Liver (tissue), 9 donors: Measurements from ENCODE around the gene VEGFA. TPM values are rescaled to one million over a fixed set of nuclear protein-coding genes. Genes with fewer than 3 reads are reported as not detected.

Experiments
- DNase-seq: peaks from one replicate; pipeline ENCODE4 v3.0.0-alpha.2; 2017; ENCODE audit warnings: low spot score
- H3K27ac ChIP-seq, 2 donors: one replicate each; pipeline ENCODE4 v1.7.0; 2013; ENCODE audit warnings: inconsistent platforms in 2 of 2, low read length in 2 of 2, control low read depth in 1 of 2, low read depth in 1 of 2, mild to moderate bottlenecking in 1 of 2
- H3K27me3 ChIP-seq, 4 donors: one replicate each; pipeline versions ENCODE4 v1.6.1 to v1.7.0; 2013; ENCODE audit warnings: low read length in 3 of 4, inconsistent platforms in 1 of 4, mild to moderate bottlenecking in 1 of 4, moderate library complexity in 1 of 4; ENCODE audit not compliant: control insufficient read depth in 4 of 4, insufficient read depth in 4 of 4
- H3K36me3 ChIP-seq, 4 donors: one replicate each; pipeline versions ENCODE4 v1.6.1 to v1.7.0; 2013; ENCODE audit warnings: low read length in 3 of 4, mild to moderate bottlenecking in 3 of 4, low read depth in 1 of 4, moderate library complexity in 1 of 4; ENCODE audit not compliant: control insufficient read depth in 4 of 4, insufficient read depth in 3 of 4
- H3K4me1 ChIP-seq, 4 donors: one replicate each; pipeline versions ENCODE4 v1.6.1 to v1.7.0; 2013; ENCODE audit warnings: low read length in 3 of 4, mild to moderate bottlenecking in 3 of 4, moderate library complexity in 1 of 4; ENCODE audit not compliant: control insufficient read depth in 4 of 4, insufficient read depth in 4 of 4
- H3K4me3 ChIP-seq, 3 donors: one replicate each; pipeline versions ENCODE4 v1.6.1 to v1.7.0; 2013; ENCODE audit warnings: low read length in 3 of 3, control low read depth in 1 of 3, low read depth in 1 of 3, mild to moderate bottlenecking in 1 of 3
- H3K9ac ChIP-seq, 2 donors: one replicate each; pipeline ENCODE4 v1.7.0; 2013; ENCODE audit warnings: low read length in 2 of 2, mild to moderate bottlenecking in 2 of 2, moderate library complexity in 2 of 2, control low read depth in 1 of 2, low read depth in 1 of 2
- H3K9me3 ChIP-seq, 4 donors: one replicate each; pipeline versions ENCODE4 v1.6.1 to v1.7.0; 2013; ENCODE audit warnings: low read length in 3 of 4; ENCODE audit not compliant: control insufficient read depth in 4 of 4
- ATF3 ChIP-seq: IDR thresholded peaks from 2 replicates; pipeline ENCODE4 v1.6.1; 2016; ENCODE audit warnings: antibody characterized with exemption
- CTCF ChIP-seq: fragments of 150-350 bp; IDR thresholded peaks from 2 replicates; pipeline ENCODE4 v1.5.1; 2017; ENCODE audit warnings: improper control_type of control experiment, low read depth, low read length; ENCODE audit not compliant: missing input control
- EGR1 ChIP-seq, 2 donors: IDR thresholded peaks; 2 replicates each; pipeline ENCODE4 v1.6.1; 2016 to 2018; ENCODE audit warnings: antibody characterized with exemption in 2 of 2, low read depth in 2 of 2
- FOXA1 ChIP-seq: IDR thresholded peaks from 2 replicates; pipeline ENCODE4 v1.6.1; 2016; ENCODE audit warnings: antibody characterized with exemption
- FOXA2 ChIP-seq: IDR thresholded peaks from 2 replicates; pipeline ENCODE4 v1.6.1; 2016; ENCODE audit warnings: antibody characterized with exemption
- GABPA ChIP-seq, 2 donors: IDR thresholded peaks in 1 of 2; conservative IDR thresholded peaks in 1 of 2; 2 replicates each; pipeline ENCODE4 v1.6.1; 2016; ENCODE audit warnings: antibody characterized with exemption in 2 of 2, mild to moderate bottlenecking in 1 of 2, moderate library complexity in 1 of 2
- HNF4A ChIP-seq, 2 donors: conservative IDR thresholded peaks; 2 replicates each; pipeline ENCODE4 v1.6.1; 2016; ENCODE audit warnings: antibody characterized with exemption in 2 of 2, mild to moderate bottlenecking in 2 of 2
- HNF4G ChIP-seq: IDR thresholded peaks from 2 replicates; pipeline ENCODE4 v1.6.1; 2016; ENCODE audit warnings: antibody characterized with exemption
- JUND ChIP-seq, 2 donors: IDR thresholded peaks; 2 replicates each; pipeline ENCODE4 v1.6.1; 2016; ENCODE audit warnings: antibody characterized with exemption in 2 of 2
- MAX ChIP-seq: IDR thresholded peaks from 2 replicates; pipeline ENCODE4 v1.6.1; 2016; ENCODE audit warnings: antibody characterized with exemption
- NR2F2 ChIP-seq: IDR thresholded peaks from 2 replicates; pipeline ENCODE4 v1.6.1; 2016; ENCODE audit warnings: antibody characterized with exemption
- RAD21 ChIP-seq, 2 donors: IDR thresholded peaks; 2 replicates each; pipeline ENCODE4 v1.6.1; 2016; ENCODE audit warnings: antibody characterized with exemption in 2 of 2, mild to moderate bottlenecking in 2 of 2
- REST ChIP-seq: IDR thresholded peaks from 2 replicates; pipeline ENCODE4 v1.6.1; 2016; ENCODE audit warnings: antibody characterized with exemption, mild to moderate bottlenecking
- RXRA ChIP-seq, 2 donors: IDR thresholded peaks; 2 replicates each; pipeline ENCODE4 v1.6.1; 2017 to 2018; ENCODE audit warnings: antibody characterized with exemption in 2 of 2, mild to moderate bottlenecking in 1 of 2
- SP1 ChIP-seq: IDR thresholded peaks from 2 replicates; pipeline ENCODE4 v1.6.1; 2018; ENCODE audit warnings: antibody characterized with exemption, mild to moderate bottlenecking
- TAF1 ChIP-seq: conservative IDR thresholded peaks from 2 replicates; pipeline ENCODE4 v1.6.1; 2016; ENCODE audit warnings: antibody characterized with exemption, mild to moderate bottlenecking
- YY1 ChIP-seq: IDR thresholded peaks from 2 replicates; pipeline ENCODE4 v1.6.1; 2016; ENCODE audit warnings: antibody characterized with exemption, mild to moderate bottlenecking
- ZBTB33 ChIP-seq: IDR thresholded peaks from 2 replicates; pipeline ENCODE4 v1.6.1; 2016; ENCODE audit warnings: antibody characterized with exemption
- WGBS: extraction: QIAGEN DNeasy Blood & Tissue Kit; methylation state at CpG from one replicate; pipeline ENCODE4 v1.1.7; 2013; 5-methylcytosine and 5-hydroxymethylcytosine counted together
- polyA plus RNA-seq, 2 donors: library from polyadenylated mRNA; stranded (reverse) in 1 of 2; unstranded in 1 of 2; fragments of 200-250 nt in 1 of 2; fragments of >200 nt in 1 of 2; fragmentation: Nextera tagmentation in 1 of 2; extraction: Ambion mirVana in 1 of 2; gene quantifications; one replicate each; pipeline versions ENCODE4 v1.2.1 to v1.2.3, GENCODE V29; 2013 to 2015
- total RNA-seq, 2 donors: library from RNA; depleted of rRNA; stranded (reverse); fragments of >200 nt; gene quantifications; one replicate each; pipeline ENCODE4 v1.2.3, GENCODE V29; 2014
- donor health status: healthy.
- donor health status: healthy.
- donor health status: healthy.
- donor health status: healthy.
- donor health status: healthy.

The VEGFA gene
- total and polyA plus RNA-seq, 4 donors: 14.7 to 160 (median 65.2) TPM

- Histone ChIP-seq H3K9ac (no peak overlapping the region), H3K27ac (no peak overlapping the region), H3K4me3 (no peak overlapping the region), H3K4me1 (peaks cover 6 to 24% (median 17%) of the 10 kb centered on the region in 4 donors), H3K9me3 (no peaks in the 10 kb centered on the region), H3K27me3 (no peaks in the 10 kb centered on the region), H3K36me3 (no peaks in the 10 kb centered on the region)
- no peak for DNase-seq
- 82% methylated on average over 11 of the region's 11 CpGs for WGBS
- TF ChIP-seq HNF4G: no peak
- peak; percentile 33 to 36 for TF ChIP-seq RAD21 (IDR thresholded peaks at IDR 0.05)
These were observed 27.2 kb downstream of the VEGFA start for GRCh38 chr6:43796903-43797890.

- H3K27me3 ChIP-seq: no peaks in the 10 kb centered on the region
- H3K9me3 ChIP-seq: no peaks in the 10 kb centered on the region
- no peak for DNase-seq
- peaks cover 10 to 31% (median 24%) of the 10 kb centered on the region in 4 donors for H3K4me1 ChIP-seq
- WGBS: 94% methylated on average over 11 of the region's 11 CpGs
- no peak overlapping the region for H3K4me3 ChIP-seq
- H3K27ac ChIP-seq: no peak overlapping the region
- H3K36me3 ChIP-seq: no peaks in the 10 kb centered on the region
- H3K9ac ChIP-seq: no peak overlapping the region
- no peak for TF ChIP-seq CTCF
- no peak for TF ChIP-seq HNF4A (conservative IDR thresholded peaks at IDR 0.05)
- no peak for TF ChIP-seq NR2F2
- no peak for TF ChIP-seq JUND (IDR thresholded peaks at IDR 0.05)
- TF ChIP-seq FOXA2: no peak
- no peak for TF ChIP-seq EGR1 (IDR thresholded peaks at IDR 0.05; ENCODE audit: low read depth in 2 of 2)
- TF ChIP-seq SP1: no peak
- no peak for TF ChIP-seq TAF1
- TF ChIP-seq MAX: no peak
- TF ChIP-seq GABPA (IDR thresholded peaks at IDR 0.05 in 1 of 2, conservative IDR thresholded peaks at IDR 0.05 in 1 of 2): no peak
- TF ChIP-seq YY1: no peak
- TF ChIP-seq ZBTB33: no peak
- TF ChIP-seq RXRA (IDR thresholded peaks at IDR 0.05): no peak
- TF ChIP-seq RAD21 (IDR thresholded peaks at IDR 0.05): no peak
- TF ChIP-seq FOXA1: no peak
- TF ChIP-seq HNF4G: no peak
- TF ChIP-seq ATF3: no peak
- no peak for TF ChIP-seq REST
These were observed 27.9 kb downstream of the VEGFA start for GRCh38 chr6:43797919-43798318.
